Body of pancreas (tissue), 4 donors: ENCODE data around the gene PLK5. TPM values are rescaled to one million over a fixed set of nuclear protein-coding genes. Genes with fewer than 3 reads are reported as not detected.
"Not testable (repeated sequence)": the region's sequence is repeated elsewhere in the genome, so short reads cannot be mapped to it uniquely, and the experiment has no call there.

ENCODE experiments used
- ATAC-seq: fragments of 150-250 bp; one replicate; pipeline ENCODE4 v1.9.1; 2016
- DNase-seq, 4 donors: peaks; one replicate each; pipeline ENCODE4 v3.0.0-alpha.2; 2019
- H3K27ac ChIP-seq, 4 donors: fragments of 200-600 bp; sonication (generic); 1 replicate in 3 of 4; 2 replicates in 1 of 4; pipeline versions ENCODE4 v1.5.1 to v1.6.1; 2016 to 2019; ENCODE audit warnings: mild to moderate bottlenecking in 1 of 4, mixed read lengths in 1 of 4, moderate library complexity in 1 of 4
- H3K27me3 ChIP-seq, 2 donors: fragments of 200-600 bp; sonication (generic); one replicate each; pipeline ENCODE4 v1.6.0; 2016; ENCODE audit warnings: mild to moderate bottlenecking in 1 of 2
- H3K36me3 ChIP-seq, 2 donors: fragments of 200-600 bp; sonication (generic); replicated peaks in 1 of 2; 2 replicates each; pipeline ENCODE4 v1.5.1; 2016; ENCODE audit warnings: low read depth in 2 of 2; ENCODE audit not compliant: insufficient read depth in 1 of 2
- H3K4me1 ChIP-seq: fragments of 200-600 bp; sonication (generic); one replicate; pipeline ENCODE4 v1.6.0; 2016
- H3K4me3 ChIP-seq, 2 donors: fragments of 200-600 bp; sonication (generic); 1 replicate in 1 of 2; 2 replicates in 1 of 2; pipeline ENCODE4 v1.5.1; 2016 to 2019
- H3K9me3 ChIP-seq, 3 donors: fragments of 200-600 bp; sonication (generic); 1 replicate in 2 of 3; 2 replicates in 1 of 3; pipeline ENCODE4 v1.5.1; 2016
- POLR2A ChIP-seq, 3 donors: fragments of 450-650 bp; IDR thresholded peaks; one replicate each; pipeline ENCODE4 v1.6.1; 2016; ENCODE audit warnings: antibody characterized with exemption in 3 of 3, mild to moderate bottlenecking in 2 of 3
- WGBS, 2 donors: methylation state at CpG; one replicate each; pipeline ENCODE4 v1.1.5; 2017; 5-methylcytosine and 5-hydroxymethylcytosine counted together
- intact Hi-C: fragments of 100-400 bp; cut with DNase I; formaldehyde crosslinking; loops from one replicate; pipeline ENCODE4 v1.15.1; 2023
- total RNA-seq, 2 donors: library from RNA; depleted of rRNA; stranded (reverse); fragments of >200 nt; gene quantifications; one replicate each; pipeline ENCODE4 v1.1.0, GENCODE V29; 2016
- TF ChIP-seq, protein P1 (sequence below), 7 experiments: fragments of 450-650 bp in 4 of 7; fragments of 200-600 bp in 3 of 7; sonication (generic) in 3 of 7; IDR thresholded peaks; one replicate each; pipeline ENCODE4 v1.5.1; 2016 to 2019; ENCODE audit warnings: antibody characterized with exemption in 7 of 7

PLK5 gene
- total RNA-seq, 2 donors from 2014 or later: not detected

DNA sequence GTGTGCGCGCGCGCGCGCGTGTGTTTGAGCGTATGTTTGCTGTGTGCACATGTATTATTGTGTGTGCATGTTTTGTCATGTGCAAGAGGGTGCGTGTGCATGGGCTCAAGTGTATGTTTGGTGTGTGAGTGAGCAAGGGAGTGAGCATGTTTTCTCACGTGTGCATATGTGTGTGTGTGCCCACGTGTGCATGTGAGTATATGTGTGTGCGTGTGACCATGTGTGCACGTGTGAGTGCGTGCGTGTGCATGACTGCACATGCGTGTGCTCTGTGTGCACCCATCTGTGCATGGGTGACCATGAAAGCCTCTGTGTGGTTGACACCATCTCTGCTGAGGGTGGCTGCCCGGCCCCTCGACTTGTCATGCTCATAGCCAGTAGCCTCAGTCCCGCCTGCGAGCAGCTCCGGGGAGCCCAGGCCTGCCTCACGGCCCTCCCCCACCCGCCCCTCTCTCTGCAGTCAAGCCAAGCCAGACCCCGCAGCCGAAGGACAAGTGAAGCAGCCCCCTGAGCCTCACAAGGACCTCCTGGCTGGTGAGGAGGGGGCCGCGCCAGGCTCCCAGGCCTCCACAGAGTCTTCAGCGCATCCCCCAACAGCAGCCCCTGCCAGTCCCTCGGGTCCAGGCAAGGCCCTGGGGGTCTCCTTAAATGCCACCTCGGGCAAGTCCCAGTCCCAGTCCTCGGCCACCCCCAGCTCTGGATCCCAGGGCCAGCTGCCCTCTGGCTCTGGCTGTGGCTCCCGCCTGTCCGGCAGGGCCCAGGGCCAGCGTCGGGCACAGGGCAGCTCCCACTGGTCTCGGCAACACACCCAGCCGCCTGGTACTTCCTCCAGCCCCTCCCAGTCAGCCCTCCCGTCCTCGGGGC, 26.9 kb upstream of the PLK5 start:
- intact Hi-C loops: no loop called here
- DNase-seq: peak in 1 of 4 donors; percentile 11
- Histone ChIP-seq H3K9me3 (no peaks in the 10 kb centered on the region), H3K4me1 (peaks cover 26% of the 10 kb centered on the region), H3K27me3 (no peaks in the 10 kb centered on the region), H3K27ac (no peak overlapping the region), H3K4me3 (no peak overlapping the region), H3K36me3 (no peaks in the 10 kb centered on the region)
- no peak for ATAC-seq
- no peak for TF ChIP-seq POLR2A (IDR thresholded peaks at IDR 0.05)
- TF ChIP-seq, protein P1, sequence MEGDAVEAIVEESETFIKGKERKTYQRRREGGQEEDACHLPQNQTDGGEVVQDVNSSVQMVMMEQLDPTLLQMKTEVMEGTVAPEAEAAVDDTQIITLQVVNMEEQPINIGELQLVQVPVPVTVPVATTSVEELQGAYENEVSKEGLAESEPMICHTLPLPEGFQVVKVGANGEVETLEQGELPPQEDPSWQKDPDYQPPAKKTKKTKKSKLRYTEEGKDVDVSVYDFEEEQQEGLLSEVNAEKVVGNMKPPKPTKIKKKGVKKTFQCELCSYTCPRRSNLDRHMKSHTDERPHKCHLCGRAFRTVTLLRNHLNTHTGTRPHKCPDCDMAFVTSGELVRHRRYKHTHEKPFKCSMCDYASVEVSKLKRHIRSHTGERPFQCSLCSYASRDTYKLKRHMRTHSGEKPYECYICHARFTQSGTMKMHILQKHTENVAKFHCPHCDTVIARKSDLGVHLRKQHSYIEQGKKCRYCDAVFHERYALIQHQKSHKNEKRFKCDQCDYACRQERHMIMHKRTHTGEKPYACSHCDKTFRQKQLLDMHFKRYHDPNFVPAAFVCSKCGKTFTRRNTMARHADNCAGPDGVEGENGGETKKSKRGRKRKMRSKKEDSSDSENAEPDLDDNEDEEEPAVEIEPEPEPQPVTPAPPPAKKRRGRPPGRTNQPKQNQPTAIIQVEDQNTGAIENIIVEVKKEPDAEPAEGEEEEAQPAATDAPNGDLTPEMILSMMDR (IDR thresholded peaks at IDR 0.05): no peak
- 69 to 76% methylated on average over 23 to 33 of the region's 39 CpGs for WGBS, 2 donors

DNA sequence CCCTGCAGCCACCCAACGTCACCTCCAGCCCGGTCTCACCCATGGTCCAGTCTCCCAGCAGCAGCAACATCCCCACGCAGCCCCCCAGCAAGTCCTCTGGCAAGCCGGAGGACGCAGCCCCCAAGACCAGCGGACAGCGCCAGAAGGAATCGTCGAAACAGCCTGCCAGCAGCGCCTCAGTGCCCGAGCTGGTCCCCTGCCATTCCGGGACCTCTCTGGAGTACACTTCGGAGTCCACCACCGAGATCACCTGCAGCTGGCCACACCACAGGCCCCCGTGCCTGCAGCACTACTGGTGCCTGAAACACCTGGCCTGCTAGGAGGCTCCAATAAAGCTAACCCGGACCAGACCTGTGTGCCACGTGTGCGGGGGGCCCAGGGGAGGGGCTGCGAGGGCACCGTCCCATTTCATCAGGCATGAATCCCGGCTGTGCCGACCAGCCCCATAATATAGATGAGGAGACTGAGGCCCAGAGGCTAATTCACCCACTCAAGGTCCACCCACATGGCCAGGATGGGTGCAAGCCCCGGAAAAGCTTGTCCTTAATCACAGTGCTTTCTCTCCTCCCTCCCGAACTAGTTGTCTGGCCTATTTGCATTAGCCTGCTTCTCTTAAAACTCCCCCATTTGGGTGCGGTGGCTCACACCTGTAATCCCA, 26.2 kb upstream of the PLK5 start:
- DNase-seq: no peak
- no peaks in the 10 kb centered on the region for H3K36me3 ChIP-seq
- H3K4me1 ChIP-seq: peaks cover 20% of the 10 kb centered on the region
- intact Hi-C loops: no loop called here
- H3K27me3 ChIP-seq: no peaks in the 10 kb centered on the region
- 89 to 95% methylated on average over 11 to 23 of the region's 25 CpGs for WGBS, 2 donors
- ATAC-seq: no peak
- H3K4me3 ChIP-seq: no peak overlapping the region
- TF ChIP-seq, protein P1 (IDR thresholded peaks at IDR 0.05): no peak
- TF ChIP-seq POLR2A (IDR thresholded peaks at IDR 0.05): no peak
- no peak overlapping the region for H3K27ac ChIP-seq
- no peaks in the 10 kb centered on the region for H3K9me3 ChIP-seq

DNA sequence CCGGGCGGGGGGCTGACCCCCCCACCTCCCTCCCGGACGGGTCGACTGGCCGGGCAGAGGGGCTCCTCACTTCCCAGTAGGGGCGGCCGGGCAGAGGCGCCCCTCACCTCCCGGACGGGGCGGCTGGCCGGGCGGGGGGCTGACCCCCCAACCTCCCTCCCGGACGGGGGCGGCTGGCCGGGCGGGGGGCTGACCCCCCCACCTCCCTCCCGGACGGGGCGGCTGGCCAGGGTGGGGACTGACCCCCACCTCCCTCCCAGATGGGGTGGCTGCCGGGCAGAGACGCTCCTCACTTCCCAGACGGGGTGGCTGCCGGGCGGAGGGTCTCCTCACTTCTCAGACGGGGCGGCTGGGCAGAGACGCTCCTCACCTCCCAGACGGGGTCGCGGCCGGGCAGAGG, 24.6 kb upstream of the PLK5 start:
- H3K27me3 ChIP-seq, DNase-seq, intact Hi-C loops, ATAC-seq, H3K4me3 ChIP-seq, H3K36me3 ChIP-seq, H3K9me3 ChIP-seq, H3K27ac ChIP-seq: not testable (repeated sequence)
- WGBS, 2 donors: 90% methylated on average over 2 of the region's 34 CpGs; no CpG with 5 or more reads in 1 of the 2 donors
- peaks cover 24% of the 10 kb centered on the region for H3K4me1 ChIP-seq

DNA sequence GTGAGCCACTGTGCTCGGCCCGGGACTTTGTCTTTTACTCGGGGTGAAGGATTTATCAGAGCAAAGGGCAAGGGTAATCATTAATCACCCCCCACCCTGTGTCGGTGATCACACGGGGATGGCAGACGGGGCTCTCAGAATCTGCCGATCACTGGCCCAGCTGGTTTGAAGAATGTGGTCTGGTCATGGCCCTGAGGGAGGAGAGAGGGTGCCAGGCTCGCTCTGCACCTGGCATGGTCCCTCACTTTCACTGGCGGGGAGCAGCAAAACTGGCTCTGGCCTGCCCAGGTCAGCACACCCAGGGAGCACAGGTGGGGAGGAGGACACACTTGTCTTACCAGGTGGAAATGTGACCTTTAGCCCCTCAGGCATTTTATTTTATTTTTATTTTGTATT, 22.7 kb upstream of the PLK5 start:
- H3K27ac ChIP-seq: peak overlapping the region in 3 of 4 donors; percentile 56 to 71 (median 69)
- ATAC-seq (peak; percentile 66), DNase-seq (peak in 3 of 4 donors; percentile 61 to 69 (median 68))
- H3K4me1 ChIP-seq: peaks cover 25% of the 10 kb centered on the region
- H3K36me3 ChIP-seq: no peaks in the 10 kb centered on the region
- TF ChIP-seq POLR2A (IDR thresholded peaks at IDR 0.05): no peak
- TF ChIP-seq, protein P1 (IDR thresholded peaks at IDR 0.05): no peak
- H3K9me3 ChIP-seq: no peaks in the 10 kb centered on the region
- no peak overlapping the region for H3K4me3 ChIP-seq
- intact Hi-C loops: no loop called here
- no peaks in the 10 kb centered on the region for H3K27me3 ChIP-seq
- 20% methylated on average over 9 of the region's 9 CpGs; no CpG with 5 or more reads in 1 of the 2 donors for WGBS, 2 donors

DNA sequence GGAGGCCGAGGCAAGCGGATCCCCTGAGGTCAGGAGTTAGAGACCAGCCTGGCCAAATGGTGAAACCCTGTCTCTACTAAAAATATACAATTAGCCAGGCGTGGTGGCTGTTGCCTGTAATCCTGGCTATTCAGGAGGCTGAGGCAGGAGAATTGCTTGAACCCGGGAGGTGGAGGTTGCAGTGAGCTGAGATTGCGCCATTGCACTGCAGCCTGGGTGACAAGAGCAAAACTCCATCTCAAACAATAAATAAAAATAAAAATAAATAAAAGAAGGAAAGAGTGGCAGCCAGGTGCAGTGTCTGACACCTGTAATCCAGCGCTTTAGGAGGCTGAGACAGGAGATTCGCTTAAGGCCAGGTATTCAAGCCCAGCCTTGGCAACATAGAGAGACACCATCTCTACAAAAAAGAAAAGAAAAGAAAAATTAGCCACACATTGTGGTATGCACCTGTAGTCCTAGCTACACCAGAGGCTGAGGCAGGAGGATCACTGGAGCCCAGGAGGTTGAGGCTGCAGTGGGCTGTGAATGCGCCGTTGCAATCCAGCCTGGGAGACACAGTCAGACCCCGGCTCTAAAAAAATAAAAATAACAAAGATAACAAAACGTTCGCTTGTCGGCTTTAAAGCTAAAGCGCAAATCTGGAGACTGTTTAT, 21.3 kb upstream of the PLK5 start:
- H3K4me3 ChIP-seq: no peak overlapping the region
- DNase-seq (no peak), ATAC-seq (no peak)
- WGBS, 2 donors: 67 to 72% methylated on average over 14 of the region's 14 CpGs
- peaks cover 31% of the 10 kb centered on the region for H3K4me1 ChIP-seq
- H3K36me3 ChIP-seq: no peaks in the 10 kb centered on the region
- no peaks in the 10 kb centered on the region for H3K9me3 ChIP-seq
- intact Hi-C loops: no loop called here
- TF ChIP-seq, protein P1 (IDR thresholded peaks at IDR 0.05): no peak
- no peak for TF ChIP-seq POLR2A (IDR thresholded peaks at IDR 0.05)
- H3K27ac ChIP-seq: no peak overlapping the region
- H3K27me3 ChIP-seq: no peaks in the 10 kb centered on the region
